HCT116 (cell line): ENCODE data around the gene OR52K2. TPM values are rescaled to one million over a fixed set of nuclear protein-coding genes. Genes with fewer than 3 reads are reported as not detected.

ENCODE experiments used
- ATAC-seq: fragments of 200-7000 bp; cut with Tn5 transposase; 2 replicates; pipeline ENCODE4 v1.9.1; 2020; ENCODE audit warnings: mild to moderate bottlenecking, moderate library complexity
- BruUV-seq: library from RNA; stranded (reverse); fragments of 400-500 nt; replicated peaks from 2 replicates; lab custom pipeline; 2021; lab: Mats Ljungman, UMichigan
- CTCF ChIA-PET: fragments of 300-600 bp; sonication (Branson Sonifier 250); formaldehyde crosslinking; loops from one replicate; lab custom pipeline; 2021; ENCODE audit warnings: antibody characterized with exemption; lab: Charles Lee
- POLR2A ChIA-PET: fragments of 300-600, 350-600 bp; sonication (Branson Sonifier 250); formaldehyde crosslinking; loops from one replicate; lab custom pipeline; 2021; ENCODE audit warnings: antibody characterized with exemption; lab: Charles Lee
- RAD21 ChIA-PET, 2 experiments: fragments of 300-600 bp; sonication (Branson Sonifier 250); formaldehyde crosslinking; loops; one replicate each; lab custom pipeline; 2023; ENCODE audit warnings: low total read pairs in 2 of 2; ENCODE audit not compliant: uncharacterized antibody in 2 of 2, unreplicated experiment in 2 of 2, low non-redundant PET in 1 of 2; lab: Charles Lee
- DNase-seq: peaks from one replicate; pipeline ENCODE4 v3.0.0-alpha.2; 2010; ENCODE audit warnings: low read depth, low spot score
- H2AFZ ChIP-seq: fragments of 200-600 bp; shearing (Covaris generic), sonication (generic); 2 replicates; pipeline ENCODE4 v1.6.1; 2017; ENCODE audit warnings: low read depth, mixed run types, mixed read lengths, antibody characterized with exemption, low read length; ENCODE audit not compliant: poor library complexity, severe bottlenecking
- H3K27ac ChIP-seq: 2 replicates; pipeline ENCODE4 v1.5.1; 2012; ENCODE audit warnings: low read depth, low read length
- H3K27me3 ChIP-seq: fragments of 200-600 bp; sonication (generic); 2 replicates; pipeline ENCODE4 v1.6.1; 2016; ENCODE audit warnings: mixed run types, low read length, mixed read lengths; ENCODE audit not compliant: insufficient read depth
- H3K36me3 ChIP-seq, 2 experiments: fragments of 200-500 bp in 1 of 2; fragments of 200-600 bp in 1 of 2; sonication (Bioruptor generic) in 1 of 2; sonication (generic) in 1 of 2; 2 replicates each; pipeline versions ENCODE4 v1.5.1 to v1.6.1; 2014 to 2016; ENCODE audit warnings: low read length in 2 of 2, inconsistent platforms in 1 of 2, mixed read lengths in 1 of 2, mixed run types in 1 of 2; ENCODE audit not compliant: insufficient read depth in 2 of 2, control insufficient read depth in 1 of 2
- H3K4me1 ChIP-seq, 2 experiments: fragments of 200-600 bp in 1 of 2; sonication (generic) in 1 of 2; 2 replicates each; pipeline versions ENCODE4 v1.5.1 to v1.6.1; 2012 to 2017; ENCODE audit warnings: low read length in 2 of 2, inconsistent platforms in 1 of 2, mild to moderate bottlenecking in 1 of 2, mixed read lengths in 1 of 2, mixed run types in 1 of 2, moderate library complexity in 1 of 2; ENCODE audit not compliant: insufficient read depth in 2 of 2, control insufficient read depth in 1 of 2
- H3K4me2 ChIP-seq: fragments of 200-600 bp; sonication (generic); 2 replicates; pipeline ENCODE4 v1.6.1; 2017; ENCODE audit warnings: mixed run types, low read length, mixed read lengths
- H3K4me3 ChIP-seq, 2 experiments: fragments of 200-600 bp in 1 of 2; sonication (generic) in 1 of 2; replicated peaks in 1 of 2; 2 replicates each; pipeline ENCODE4 v1.5.1; 2011 to 2016; ENCODE audit warnings: low read length in 2 of 2, control low read depth in 1 of 2, low read depth in 1 of 2, mild to moderate bottlenecking in 1 of 2, mixed read lengths in 1 of 2, mixed run types in 1 of 2
- H3K79me2 ChIP-seq: fragments of 200-600 bp; sonication (generic); 2 replicates; pipeline ENCODE4 v1.6.1; 2017; ENCODE audit warnings: mild to moderate bottlenecking, mixed run types, low read length, moderate library complexity, mixed read lengths; ENCODE audit not compliant: insufficient read depth
- H3K9ac ChIP-seq: fragments of 200-600 bp; sonication (generic); 2 replicates; pipeline ENCODE4 v1.6.1; 2016; ENCODE audit warnings: low read length, mixed read lengths
- H3K9me2 ChIP-seq: fragments of 200-600 bp; sonication (generic), shearing (Covaris generic); 2 replicates; pipeline ENCODE4 v1.6.1; 2017; ENCODE audit warnings: mixed run types, mild to moderate bottlenecking, moderate library complexity; ENCODE audit not compliant: insufficient read depth
- H3K9me3 ChIP-seq, 2 experiments: fragments of 200-500 bp in 1 of 2; fragments of 200-600 bp in 1 of 2; sonication (Bioruptor generic) in 1 of 2; sonication (generic) in 1 of 2; 2 replicates each; pipeline ENCODE4 v1.6.1; 2014 to 2017; ENCODE audit warnings: low read length in 2 of 2, mixed read lengths in 2 of 2, inconsistent platforms in 1 of 2, low read depth in 1 of 2, mild to moderate bottlenecking in 1 of 2, mixed run types in 1 of 2, moderate library complexity in 1 of 2; ENCODE audit not compliant: control insufficient read depth in 1 of 2, insufficient read depth in 1 of 2
- H4K20me1 ChIP-seq: fragments of 200-600 bp; sonication (generic), shearing (Covaris generic); 2 replicates; pipeline ENCODE4 v1.6.1; 2017; ENCODE audit warnings: mixed run types, mild to moderate bottlenecking, moderate library complexity; ENCODE audit not compliant: insufficient read depth
- ATF3 ChIP-seq: IDR thresholded peaks from 2 replicates; pipeline ENCODE4 v1.6.1; 2012
- CBX3 ChIP-seq: IDR thresholded peaks from 2 replicates; pipeline ENCODE4 v1.6.1; 2012; ENCODE audit warnings: low read depth
- CEBPB ChIP-seq: IDR thresholded peaks from 2 replicates; pipeline ENCODE4 v1.6.1; 2012; ENCODE audit warnings: low read depth
- EGR1 ChIP-seq: IDR thresholded peaks from 2 replicates; pipeline ENCODE4 v1.6.1; 2012; ENCODE audit warnings: low read depth
- ELF1 ChIP-seq: IDR thresholded peaks from 2 replicates; pipeline ENCODE4 v1.6.1; 2012; ENCODE audit warnings: low read depth, borderline replicate concordance
- EZH2 ChIP-seq: fragments of 200-600 bp; sonication (generic); IDR thresholded peaks from 2 replicates; pipeline ENCODE4 v1.6.1; 2017; ENCODE audit warnings: antibody characterized with exemption, mixed run types
- EZH2phosphoT487 ChIP-seq: fragments of 200-600 bp; IDR thresholded peaks from 2 replicates; pipeline ENCODE4 v1.6.1; 2018; ENCODE audit warnings: antibody characterized with exemption, borderline replicate concordance
- FOSL1 ChIP-seq: IDR thresholded peaks from 2 replicates; pipeline ENCODE4 v1.6.1; 2012; ENCODE audit warnings: low read depth
- JUND ChIP-seq: IDR thresholded peaks from 2 replicates; pipeline ENCODE4 v1.6.1; 2012
- MAX ChIP-seq: IDR thresholded peaks from 2 replicates; pipeline ENCODE4 v1.6.1; 2012
- POLR2A ChIP-seq: IDR thresholded peaks from 2 replicates; pipeline ENCODE4 v1.7.0; 2011; ENCODE audit warnings: borderline replicate concordance; ENCODE audit not compliant: insufficient read depth, insufficient read length; ENCODE audit errors: extremely low read depth
- POLR2AphosphoS5 ChIP-seq: IDR thresholded peaks from 2 replicates; pipeline ENCODE4 v1.6.1; 2011; ENCODE audit warnings: mild to moderate bottlenecking, low read depth, low read length, moderate library complexity
- RAD21 ChIP-seq: IDR thresholded peaks from 2 replicates; pipeline ENCODE4 v1.6.1; 2012; ENCODE audit warnings: low read depth, mild to moderate bottlenecking
- REST ChIP-seq: IDR thresholded peaks from 2 replicates; pipeline ENCODE4 v1.6.1; 2012; ENCODE audit warnings: low read depth
- SIN3A ChIP-seq: IDR thresholded peaks from 2 replicates; pipeline ENCODE4 v1.6.1; 2012; ENCODE audit warnings: low read depth
- SRF ChIP-seq: IDR thresholded peaks from 2 replicates; pipeline ENCODE4 v1.6.1; 2012; ENCODE audit warnings: low read depth
- TCF7L2 ChIP-seq: IDR thresholded peaks from 2 replicates; pipeline ENCODE4 v1.7.0; 2011; ENCODE audit warnings: borderline replicate concordance, inconsistent platforms; ENCODE audit not compliant: insufficient read depth, insufficient read length; ENCODE audit errors: extremely low read depth
- ZBTB33 ChIP-seq: IDR thresholded peaks from 2 replicates; pipeline ENCODE4 v1.6.1; 2011; ENCODE audit warnings: mild to moderate bottlenecking, low read length, moderate library complexity; ENCODE audit not compliant: insufficient replicate concordance; ENCODE audit errors: extremely low read depth
- ZFX ChIP-seq: fragments of 450-650 bp; IDR thresholded peaks from 2 replicates; pipeline ENCODE4 v1.6.1; 2017
- ZNF274 ChIP-seq: fragments of 200-500 bp; sonication (Bioruptor generic); IDR thresholded peaks from 2 replicates; pipeline ENCODE4 v1.6.1; 2014; ENCODE audit warnings: mild to moderate bottlenecking, low read depth, low read length, inconsistent platforms
- intact Hi-C: fragments of 100-400 bp; cut with micrococcal nuclease; formaldehyde crosslinking; loops from 2 replicates; pipeline ENCODE4 v1.10.0; 2022
- total RNA-seq: library from RNA; stranded (reverse); gene quantifications from one replicate; pipeline ENCODE4 v1.2.1, GENCODE V29; 2021; ENCODE audit not compliant: unreplicated experiment

OR52K2 gene
- total RNA-seq, 1 experiment from 2014 or later: not detected

GRCh38 chr11:4495487-4495886 lies 46.4 kb downstream of the OR52K2 start:
- H3K36me3 ChIP-seq: no peaks in the 10 kb centered on the region
- H3K9me3 ChIP-seq: no peaks in the 10 kb centered on the region
- H3K9me2 ChIP-seq: no peaks in the 10 kb centered on the region
- no peak overlapping the region for H3K9ac ChIP-seq
- intact Hi-C loops: no loop called here
- RAD21 ChIA-PET: no interaction called here
- no peak for TF ChIP-seq POLR2AphosphoS5
- no peak for TF ChIP-seq SIN3A
- TF ChIP-seq ZNF274: no peak
- no peak for TF ChIP-seq ZFX
- no peak for TF ChIP-seq EZH2
- TF ChIP-seq ATF3: no peak
- no peak for TF ChIP-seq FOSL1
- no peak for TF ChIP-seq POLR2A
- no peak for TF ChIP-seq MAX
- TF ChIP-seq ELF1: no peak
- TF ChIP-seq EZH2phosphoT487: no peak
- no peak for TF ChIP-seq CEBPB
- no peak for TF ChIP-seq EGR1
- no peak for TF ChIP-seq SRF
- no peak for TF ChIP-seq CBX3
- TF ChIP-seq TCF7L2: no peak
- no peak for TF ChIP-seq JUND
- TF ChIP-seq ZBTB33: no peak
- TF ChIP-seq REST: no peak
- no peak for TF ChIP-seq RAD21
- TF ChIP-seq, all 23 proteins: peak for 0
- Histone ChIP-seq H3K27me3 (peaks cover 51% of the 10 kb centered on the region), H4K20me1 (no peaks in the 10 kb centered on the region), H3K4me3 (no peak overlapping the region), H2AFZ (no peak overlapping the region), H3K79me2 (no peaks in the 10 kb centered on the region), H3K4me1 (no peaks in the 10 kb centered on the region), H3K4me2 (no peak overlapping the region), H3K27ac (no peak overlapping the region)
- ATAC-seq (no peak), DNase-seq (no peak)
- no TSS peak for BruUV-seq
- CTCF ChIA-PET: interaction anchor here (2.1 to 5.6 kb wide), 2 partner anchors 292 to 308 kb away, joined by 6 to 62 read pairs; no protein-coding TSS in a partner anchor
- POLR2A ChIA-PET: no interaction called here
